Stimulated activated CD8-positive, alpha-beta memory T cell treated with anti-CD3 and anti-CD28 coated beads, Interleukin-7, amount 100 ng/mL, for 24 hours (primary cell): ENCODE data around the gene TSSK2.
"Not testable (repeated sequence)": the region's sequence is repeated elsewhere in the genome, so short reads cannot be mapped to it uniquely, and the experiment has no call there.

ENCODE experiments used
- DNase-seq: peaks from one replicate; pipeline ENCODE4 v3.0.0-alpha.2; 2020; ENCODE audit warnings: low read depth

The TSSK2 gene

DNA sequence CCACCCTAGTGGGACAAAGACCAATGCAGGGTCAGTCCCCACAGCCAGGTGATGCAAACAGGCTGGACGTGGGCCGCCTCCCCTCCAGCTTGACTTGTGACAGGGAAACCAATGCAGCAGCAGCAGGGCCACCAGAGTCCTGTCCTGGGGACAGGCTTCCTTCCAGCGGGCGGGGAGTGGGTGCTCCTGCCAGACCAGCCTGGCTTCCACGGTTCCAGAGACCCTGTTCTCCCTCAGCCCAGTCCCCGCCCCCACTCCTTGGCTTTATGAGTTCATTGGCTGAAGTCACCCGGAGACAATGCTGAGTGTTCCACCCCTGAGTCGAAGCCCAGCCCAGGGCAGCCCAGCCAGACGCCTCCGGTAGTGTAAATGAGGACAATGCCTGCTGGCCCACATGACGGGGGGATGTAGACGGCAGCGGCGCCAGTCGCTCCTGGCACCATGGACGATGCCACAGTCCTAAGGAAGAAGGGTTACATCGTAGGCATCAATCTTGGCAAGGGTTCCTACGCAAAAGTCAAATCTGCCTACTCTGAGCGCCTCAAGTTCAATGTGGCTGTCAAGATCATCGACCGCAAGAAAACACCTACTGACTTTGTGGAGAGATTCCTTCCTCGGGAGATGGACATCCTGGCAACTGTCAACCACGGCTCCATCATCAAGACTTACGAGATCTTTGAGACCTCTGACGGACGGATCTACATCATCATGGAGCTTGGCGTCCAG lies at the start of gene TSSK2:
Gene TSSK2 (plus strand): TSS at position 350 of the 726 bp plus-strand sequence. CDS start 92 bp downstream, at position 442.
- DNase-seq: no peak

DNA sequence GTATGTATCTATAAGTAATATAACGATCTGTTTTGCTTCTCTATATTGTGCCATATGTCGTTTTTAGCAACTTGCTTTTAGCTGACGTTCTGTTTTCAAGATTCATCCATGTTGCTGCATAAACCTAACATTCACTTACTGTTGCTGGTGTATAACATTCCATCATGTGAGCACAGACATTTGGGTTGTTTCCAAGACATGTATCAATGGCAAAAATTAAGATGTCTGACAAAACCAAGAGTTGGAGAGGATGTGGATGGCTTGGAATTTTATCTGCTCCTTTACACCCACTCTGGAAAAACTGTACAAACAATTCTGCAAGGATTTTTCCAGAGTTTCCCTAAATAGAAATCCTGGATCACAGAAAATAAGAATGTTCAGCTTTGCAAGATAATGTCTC lies 49.8 kb upstream of the TSSK2 start:
- no peak for DNase-seq

GRCh38 chr22:19082101-19082500 lies 49.0 kb upstream of the TSSK2 start:
- DNase-seq: no peak

DNA sequence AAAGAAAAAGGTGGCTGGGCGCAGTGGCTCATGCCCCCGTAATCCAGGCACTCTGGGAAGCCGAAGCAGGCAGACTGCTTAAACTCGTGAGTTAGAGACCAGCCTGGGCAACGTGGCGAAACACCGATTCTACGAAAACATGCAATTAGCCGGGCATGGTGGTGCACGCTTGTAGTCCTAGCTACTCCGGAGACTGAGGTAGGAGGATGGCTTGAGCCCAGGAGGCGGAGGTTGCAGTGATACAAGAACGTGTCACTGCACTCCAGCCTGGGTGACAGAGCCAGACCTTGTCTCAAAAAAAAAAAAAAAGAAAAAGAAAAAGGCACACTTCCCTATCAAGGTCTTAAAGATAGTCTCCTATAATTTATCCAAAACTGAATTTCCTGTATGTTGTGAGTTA lies 48.3 kb upstream of the TSSK2 start:
- DNase-seq: no peak

GRCh38 chr22:19084126-19084525 lies 47.0 kb upstream of the TSSK2 start:
- not testable (repeated sequence) for DNase-seq

GRCh38 chr22:19084586-19084985 lies 46.5 kb upstream of the TSSK2 start:
- not testable (repeated sequence) for DNase-seq

DNA sequence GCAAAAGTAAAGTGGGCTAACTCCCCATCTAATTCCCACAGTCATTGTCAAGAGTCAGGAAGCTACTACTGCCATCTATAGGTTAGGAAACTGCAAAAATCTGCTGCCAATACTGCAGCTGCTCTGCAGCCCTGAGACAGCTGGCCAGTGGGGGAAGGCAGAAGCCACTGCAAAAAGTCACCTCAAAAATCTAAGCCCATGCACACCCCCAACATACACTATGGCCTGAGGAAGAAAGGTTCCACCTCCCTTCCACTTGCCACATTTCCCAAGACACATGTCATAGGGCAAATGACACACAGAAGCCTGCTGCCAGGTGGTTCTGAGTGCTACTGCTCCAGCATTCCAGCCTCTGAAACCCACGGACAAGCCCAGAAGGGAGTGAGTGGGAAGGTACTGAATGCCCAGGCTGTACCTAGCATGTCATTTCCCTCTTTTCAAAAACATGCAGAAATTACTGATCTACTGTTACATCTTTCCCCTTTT lies 45.8 kb upstream of the TSSK2 start:
- no peak for DNase-seq

GRCh38 chr22:19086417-19086816 lies 44.7 kb upstream of the TSSK2 start:
- DNase-seq: no peak

DNA sequence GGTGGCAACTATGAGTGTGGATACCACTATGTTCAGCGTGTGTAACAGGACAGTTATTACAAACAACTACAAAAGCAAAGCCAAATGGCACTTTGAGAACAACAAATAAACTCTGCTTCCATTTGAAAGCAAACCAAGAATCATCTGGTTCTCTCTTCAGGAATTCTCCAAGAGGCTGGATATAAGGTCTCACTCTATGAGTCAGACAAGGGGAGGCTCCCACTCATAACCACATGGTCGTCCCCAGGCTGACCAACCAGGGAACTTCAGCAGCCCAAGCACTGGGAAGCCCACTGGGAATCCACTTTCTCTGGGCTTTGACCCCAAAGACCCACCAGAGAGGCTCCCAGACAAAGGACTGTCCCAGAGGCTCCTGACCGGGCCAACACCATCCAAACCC lies 44.2 kb upstream of the TSSK2 start:
- DNase-seq: no peak

- no peak for DNase-seq
Measured at GRCh38 chr22:19088866-19089595, 42.1 kb upstream of the TSSK2 start.

DNA sequence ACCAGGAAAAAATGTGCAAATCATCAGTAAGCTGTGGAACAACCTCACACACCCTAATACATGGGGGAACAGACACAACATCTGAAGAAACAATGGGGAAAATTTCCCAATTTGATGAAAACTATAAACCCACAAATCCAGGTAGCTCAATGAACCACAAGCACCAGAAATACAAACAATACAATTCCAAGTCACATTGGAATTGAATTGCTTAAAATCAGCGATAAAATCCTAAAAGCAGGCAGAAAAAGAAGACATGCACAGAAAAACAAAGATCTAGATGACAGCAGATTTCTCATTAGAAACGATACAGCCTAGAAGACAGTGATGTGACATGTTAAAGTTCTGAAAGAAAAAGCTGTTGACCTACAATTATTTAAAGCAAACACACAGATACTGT lies 40.9 kb upstream of the TSSK2 start:
- no peak for DNase-seq

- DNase-seq: no peak
Measured at GRCh38 chr22:19090586-19091127, 40.5 kb upstream of the TSSK2 start.

DNA sequence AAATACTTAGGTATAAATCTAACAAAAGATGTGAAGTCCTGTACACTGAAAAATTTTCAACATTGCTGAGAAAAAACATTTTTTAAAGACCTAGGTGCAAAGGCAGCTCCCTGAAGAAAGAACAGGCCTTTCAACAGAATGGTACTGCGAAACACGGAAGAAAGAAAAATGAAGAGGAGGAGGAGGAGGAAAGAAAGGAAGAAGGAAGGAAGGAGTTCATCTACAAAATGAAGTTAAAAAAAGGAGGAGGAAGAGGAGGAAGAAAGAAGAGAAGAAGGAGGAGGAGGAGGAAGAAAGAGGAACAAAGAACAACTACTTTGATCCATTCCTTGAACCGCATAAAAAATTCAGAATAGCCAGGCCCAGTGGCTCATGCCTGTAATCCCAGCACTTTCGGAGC lies 38.4 kb upstream of the TSSK2 start:
- no peak for DNase-seq

DNA sequence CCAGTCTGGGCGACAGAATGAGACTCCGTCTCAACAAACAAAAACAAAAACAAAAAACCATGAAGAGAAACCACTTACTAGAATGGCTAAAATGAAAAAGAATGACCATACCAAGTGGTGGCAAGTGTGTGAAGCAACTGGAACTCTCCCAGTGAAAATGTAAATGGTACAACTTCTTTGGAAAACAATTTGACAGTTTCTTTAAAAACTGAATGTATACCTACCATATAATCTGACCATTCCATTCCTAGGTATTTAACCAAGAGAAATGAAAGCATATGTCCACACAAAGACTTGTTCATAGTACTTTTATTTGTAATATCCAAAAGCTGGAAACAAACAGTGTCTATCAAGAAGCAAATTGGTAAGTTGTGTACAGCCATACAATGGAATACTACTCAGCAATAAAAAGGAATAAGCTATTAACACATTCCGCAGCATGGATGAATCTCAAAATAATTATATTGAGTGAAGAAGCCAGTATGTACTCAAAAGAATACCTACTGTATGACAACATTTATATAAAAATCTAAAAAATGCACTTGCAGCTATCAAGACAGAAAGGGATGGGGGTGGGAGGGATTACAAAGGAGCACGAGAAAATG lies 36.6 kb upstream of the TSSK2 start:
- DNase-seq: no peak

DNA sequence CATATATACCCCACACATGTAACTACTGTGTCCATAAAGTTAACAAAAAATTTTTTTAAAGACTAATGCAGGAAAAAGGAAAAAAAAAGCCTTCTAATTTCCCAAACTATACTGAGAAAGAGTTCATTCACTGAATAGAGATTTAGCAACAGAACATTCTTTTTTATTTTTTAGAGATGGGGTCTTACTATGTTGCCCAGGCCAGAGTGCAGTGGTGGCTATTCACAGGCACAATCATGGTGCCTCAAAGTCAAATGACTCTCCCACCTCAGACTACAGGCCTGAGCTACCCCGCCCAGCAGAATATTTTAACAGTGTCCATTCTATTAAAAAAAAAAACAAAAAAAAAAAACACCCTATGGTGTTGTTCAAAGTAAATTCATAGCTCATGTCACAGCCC lies 34.6 kb upstream of the TSSK2 start:
- DNase-seq: no peak

DNA sequence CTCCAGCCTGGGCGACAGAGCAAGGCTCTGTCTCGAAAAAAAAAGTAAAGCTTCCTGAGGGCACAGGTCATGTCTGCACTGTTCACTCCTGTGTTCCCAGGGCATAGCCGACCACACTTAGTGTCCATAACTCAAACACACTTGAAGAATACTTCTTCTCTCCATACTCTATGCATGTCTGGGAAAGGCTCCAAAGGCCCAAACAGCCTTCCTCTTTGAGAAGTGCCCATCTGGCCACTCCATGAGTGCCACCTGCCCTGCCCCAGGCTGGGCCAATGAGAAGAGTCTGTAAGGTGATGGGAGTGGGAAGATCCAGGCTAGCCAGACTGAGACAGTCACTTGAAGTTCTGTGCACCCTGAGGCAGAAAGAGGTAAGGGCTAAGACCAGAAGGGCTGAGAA lies 33.6 kb upstream of the TSSK2 start:
- no peak for DNase-seq

DNA sequence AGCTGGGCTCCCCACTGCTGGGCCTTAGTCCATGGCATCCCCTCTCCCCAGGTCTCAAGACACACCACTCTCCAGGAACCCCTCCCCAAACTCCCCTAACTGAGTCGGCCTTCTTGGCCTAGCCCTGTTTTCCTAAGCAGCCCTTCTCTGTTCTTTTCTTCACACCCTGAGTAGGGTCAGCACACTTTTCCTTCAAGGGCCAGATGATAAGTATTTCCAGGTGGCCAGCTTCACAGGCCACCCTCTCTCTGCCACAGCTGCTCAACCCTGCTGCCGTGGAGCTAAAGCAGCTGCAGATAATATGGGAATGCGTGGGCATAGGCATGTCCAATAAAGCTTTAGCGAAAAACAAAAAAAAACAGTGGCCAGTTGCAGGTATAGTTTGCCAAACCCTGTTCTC lies 33.0 kb upstream of the TSSK2 start:
- DNase-seq: no peak

GRCh38 chr22:19103880-19104821 lies 27.0 kb upstream of the TSSK2 start:
- no peak for DNase-seq

GRCh38 chr22:19105456-19105855 lies 25.7 kb upstream of the TSSK2 start:
- no peak for DNase-seq

DNA sequence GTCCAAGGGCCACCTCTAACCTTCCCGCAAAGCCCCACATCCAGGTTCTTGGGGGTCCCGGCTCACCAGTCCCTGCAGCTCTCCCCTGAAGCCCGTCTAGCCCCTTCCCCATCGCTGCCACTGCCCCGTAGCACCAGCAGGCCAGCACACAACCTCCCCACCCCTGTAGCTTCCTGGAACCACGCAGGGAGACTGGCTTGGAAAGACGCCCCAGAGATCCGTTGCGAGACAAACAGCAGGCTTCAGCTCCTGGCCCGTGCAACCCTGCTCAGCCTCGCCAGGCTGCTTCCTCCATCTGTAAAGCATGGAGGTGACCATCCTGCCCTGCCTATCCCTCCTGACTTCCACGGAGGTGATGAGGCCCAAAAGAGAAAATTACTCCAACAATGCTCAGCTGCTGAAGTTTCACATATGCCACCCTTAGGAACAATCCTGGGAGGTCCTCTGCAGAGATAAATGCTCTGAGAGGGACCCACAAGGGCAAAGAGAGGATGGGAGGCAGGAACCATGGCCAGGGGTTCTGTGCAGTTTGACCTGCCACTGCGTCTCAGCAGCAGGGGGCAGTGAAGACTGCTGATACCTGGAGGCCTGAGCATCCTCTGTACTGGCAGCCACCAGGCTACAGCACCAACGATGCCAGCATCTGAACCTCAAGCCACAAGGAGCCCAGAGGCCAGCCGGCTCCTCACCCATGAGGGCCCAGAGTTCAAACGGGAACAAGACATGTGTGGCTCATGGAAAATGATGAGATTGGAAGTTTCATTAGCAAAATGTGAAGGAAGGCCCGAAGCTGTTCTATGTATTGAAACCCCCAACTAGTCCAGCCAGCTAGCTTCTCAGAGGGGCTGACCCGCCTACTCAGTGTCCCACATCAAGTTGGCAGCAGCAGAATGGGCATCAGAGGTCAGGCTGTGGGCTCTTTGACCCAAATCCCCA lies 25.0 kb upstream of the TSSK2 start:
- DNase-seq: no peak
